ENCODE measurements around the gene TCAP. TPM values are rescaled to one million over a fixed set of nuclear protein-coding genes. Genes with fewer than 3 reads are reported as not detected.

TCAP gene
- total and polyA plus RNA-seq, 2 donors (not counting 1 experiment from before 2014, with no cell fraction given), result 0.05 to 0.17 TPM

DNA sequence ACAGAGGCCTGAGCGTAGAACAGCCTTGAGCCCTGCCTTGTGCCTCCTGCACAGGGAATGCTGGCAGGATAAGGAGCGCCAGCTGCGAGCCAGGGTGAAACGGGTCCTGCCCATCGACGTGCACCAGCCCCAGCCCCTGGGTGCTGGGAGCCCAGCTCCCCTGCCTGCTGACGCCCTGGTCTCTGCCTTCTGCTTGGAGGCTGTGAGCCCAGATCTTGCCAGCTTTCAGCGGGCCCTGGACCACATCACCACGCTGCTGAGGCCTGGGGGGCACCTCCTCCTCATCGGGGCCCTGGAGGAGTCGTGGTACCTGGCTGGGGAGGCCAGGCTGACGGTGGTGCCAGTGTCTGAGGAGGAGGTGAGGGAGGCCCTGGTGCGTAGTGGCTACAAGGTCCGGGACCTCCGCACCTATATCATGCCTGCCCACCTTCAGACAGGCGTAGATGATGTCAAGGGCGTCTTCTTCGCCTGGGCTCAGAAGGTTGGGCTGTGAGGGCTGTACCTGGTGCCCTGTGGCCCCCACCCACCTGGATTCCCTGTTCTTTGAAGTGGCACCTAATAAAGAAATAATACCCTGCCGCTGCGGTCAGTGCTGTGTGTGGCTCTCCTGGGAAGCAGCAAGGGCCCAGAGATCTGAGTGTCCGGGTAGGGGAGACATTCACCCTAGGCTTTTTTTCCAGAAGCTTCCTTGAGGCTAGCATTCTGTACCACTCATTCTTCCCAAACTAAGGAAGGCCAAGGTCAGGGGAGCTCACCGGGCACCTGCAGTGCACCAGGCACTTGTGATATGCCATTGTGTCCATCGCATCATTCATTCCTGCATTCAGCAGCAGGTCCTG is 5.0 kb downstream of the TCAP start:
- DNase-seq (ENCODE audit: low read depth in 2 of 2), result no peak
- no peak overlapping the region for H3K27ac ChIP-seq (ENCODE audit: insufficient read depth, low read length)
- H3K4me1 ChIP-seq (ENCODE audit: control insufficient read depth, extremely low read depth, insufficient read depth, low read length), result peaks cover 2% of the 10 kb centered on the region
- H3K4me3 ChIP-seq (replicated peaks in 1 of 4; ENCODE audit: control extremely low read depth in 1 of 4, insufficient read depth in 1 of 4, low read depth in 3 of 4, low read length in 4 of 4), result no peak overlapping the region
- H3K27me3 ChIP-seq (ENCODE audit: control insufficient read depth, insufficient read depth, low read length), result peaks cover 38% of the 10 kb centered on the region
- H3K9ac ChIP-seq (ENCODE audit: insufficient read depth, low read length), result no peak overlapping the region
- no peaks in the 10 kb centered on the region for H3K9me3 ChIP-seq (ENCODE audit: control insufficient read depth, insufficient read depth, low read depth, low read length)
- H3K4me2 ChIP-seq (ENCODE audit: extremely low read depth, insufficient read depth, low read length), result no peak overlapping the region
- no peaks in the 10 kb centered on the region for H3K36me3 ChIP-seq (ENCODE audit: control insufficient read depth, insufficient read depth, low read length)
- H3K79me2 ChIP-seq (ENCODE audit: control insufficient read depth, insufficient read depth, low read length), result no peaks in the 10 kb centered on the region
- no peaks in the 10 kb centered on the region for H4K20me1 ChIP-seq (ENCODE audit: control insufficient read depth, extremely low read depth, insufficient read depth, low read length)
- TF ChIP-seq EZH2 (IDR thresholded peaks at IDR 0.05; ENCODE audit: low read length, missing control alignments), result no peak
- TF ChIP-seq, protein P1, sequence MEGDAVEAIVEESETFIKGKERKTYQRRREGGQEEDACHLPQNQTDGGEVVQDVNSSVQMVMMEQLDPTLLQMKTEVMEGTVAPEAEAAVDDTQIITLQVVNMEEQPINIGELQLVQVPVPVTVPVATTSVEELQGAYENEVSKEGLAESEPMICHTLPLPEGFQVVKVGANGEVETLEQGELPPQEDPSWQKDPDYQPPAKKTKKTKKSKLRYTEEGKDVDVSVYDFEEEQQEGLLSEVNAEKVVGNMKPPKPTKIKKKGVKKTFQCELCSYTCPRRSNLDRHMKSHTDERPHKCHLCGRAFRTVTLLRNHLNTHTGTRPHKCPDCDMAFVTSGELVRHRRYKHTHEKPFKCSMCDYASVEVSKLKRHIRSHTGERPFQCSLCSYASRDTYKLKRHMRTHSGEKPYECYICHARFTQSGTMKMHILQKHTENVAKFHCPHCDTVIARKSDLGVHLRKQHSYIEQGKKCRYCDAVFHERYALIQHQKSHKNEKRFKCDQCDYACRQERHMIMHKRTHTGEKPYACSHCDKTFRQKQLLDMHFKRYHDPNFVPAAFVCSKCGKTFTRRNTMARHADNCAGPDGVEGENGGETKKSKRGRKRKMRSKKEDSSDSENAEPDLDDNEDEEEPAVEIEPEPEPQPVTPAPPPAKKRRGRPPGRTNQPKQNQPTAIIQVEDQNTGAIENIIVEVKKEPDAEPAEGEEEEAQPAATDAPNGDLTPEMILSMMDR (conservative IDR thresholded peaks at IDR 0.05 in 1 of 2, IDR thresholded peaks at IDR 0.05 in 1 of 2; ENCODE audit: low read depth in 1 of 2, low read length in 2 of 2), result no peak
- H2AFZ ChIP-seq (ENCODE audit: low read length), result no peak overlapping the region

DNA sequence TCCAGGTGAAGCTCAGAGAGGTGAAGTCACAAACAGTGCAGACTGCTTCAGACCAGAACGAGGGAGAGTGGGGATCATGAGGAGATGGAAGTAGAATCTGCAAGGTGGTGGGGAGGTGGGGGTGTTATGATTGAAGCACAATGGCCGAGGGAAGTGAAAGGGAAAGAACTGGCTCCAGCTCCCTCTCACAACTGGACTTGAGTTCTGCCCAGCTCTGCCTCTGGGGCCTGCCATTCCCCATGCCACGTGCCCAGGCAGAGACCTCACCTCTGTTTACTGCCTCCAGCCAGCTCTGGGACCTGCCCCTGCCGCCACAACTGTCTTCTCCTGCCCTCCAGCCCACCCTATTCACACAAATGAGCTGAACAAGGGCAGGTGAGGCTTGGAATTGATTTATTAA is 5.6 kb downstream of the TCAP start:
- TF ChIP-seq, protein P1 (conservative IDR thresholded peaks at IDR 0.05 in 1 of 2, IDR thresholded peaks at IDR 0.05 in 1 of 2; ENCODE audit: low read depth in 1 of 2, low read length in 2 of 2), result no peak
- no peak for TF ChIP-seq EZH2 (IDR thresholded peaks at IDR 0.05; ENCODE audit: low read length, missing control alignments)

DNA sequence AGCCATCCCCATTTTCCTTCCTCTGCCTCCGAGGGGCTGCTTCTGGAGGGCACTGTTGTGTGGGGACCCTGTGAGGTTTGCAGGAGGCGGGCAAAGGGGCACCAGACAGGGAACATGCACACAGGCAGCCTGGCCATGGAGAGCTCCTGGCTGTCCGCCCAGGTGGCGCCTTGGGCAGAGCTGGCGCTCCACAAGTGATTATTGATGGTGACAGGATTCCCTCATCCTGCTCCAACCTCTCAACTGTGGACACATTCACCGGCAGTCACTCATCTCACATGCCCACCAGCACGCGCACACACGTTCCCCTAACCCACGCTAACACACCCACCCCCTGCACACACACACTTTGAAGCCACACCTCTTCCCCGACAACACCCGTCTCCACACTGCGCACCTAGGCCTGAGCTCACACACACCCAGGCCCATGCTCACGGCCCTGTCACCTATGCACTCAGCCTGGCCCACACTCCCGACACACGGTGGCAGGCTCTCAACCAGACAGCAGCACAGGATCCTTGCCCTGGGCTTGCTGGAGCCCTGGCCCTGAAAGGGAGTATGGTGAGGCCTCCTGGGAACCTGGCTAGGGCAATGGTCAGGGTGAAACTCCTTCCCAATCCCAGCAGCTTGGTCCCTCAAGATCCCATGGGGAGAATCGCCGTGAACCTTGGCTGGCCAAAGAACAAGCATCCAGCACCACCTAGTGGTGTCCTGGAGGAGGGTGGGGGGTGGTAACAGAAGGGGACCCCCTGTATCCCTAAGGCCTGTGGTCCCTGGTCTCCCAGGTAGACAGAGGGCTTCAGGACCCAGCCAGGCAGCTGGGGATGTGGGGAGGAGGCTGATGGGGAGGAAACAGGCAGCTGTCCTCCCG is 6.7 kb downstream of the TCAP start:
- H3K9ac ChIP-seq (ENCODE audit: insufficient read depth, low read length), result no peak overlapping the region
- TF ChIP-seq, protein P1 (conservative IDR thresholded peaks at IDR 0.05 in 1 of 2, IDR thresholded peaks at IDR 0.05 in 1 of 2; ENCODE audit: low read depth in 1 of 2, low read length in 2 of 2), result peak; percentile 51 to 60
- no peak for TF ChIP-seq EZH2 (IDR thresholded peaks at IDR 0.05; ENCODE audit: low read length, missing control alignments)
- no peaks in the 10 kb centered on the region for H3K36me3 ChIP-seq (ENCODE audit: control insufficient read depth, insufficient read depth, low read length)
- no peak overlapping the region for H3K27ac ChIP-seq (ENCODE audit: insufficient read depth, low read length)
- peak; percentile 25 to 35 for DNase-seq (ENCODE audit: low read depth in 2 of 2)
- no peaks in the 10 kb centered on the region for H3K9me3 ChIP-seq (ENCODE audit: control insufficient read depth, insufficient read depth, low read depth, low read length)
- H3K27me3 ChIP-seq (ENCODE audit: control insufficient read depth, insufficient read depth, low read length), result peaks cover 30% of the 10 kb centered on the region
- H3K4me1 ChIP-seq (ENCODE audit: control insufficient read depth, extremely low read depth, insufficient read depth, low read length), result peaks cover 2% of the 10 kb centered on the region
- H4K20me1 ChIP-seq (ENCODE audit: control insufficient read depth, extremely low read depth, insufficient read depth, low read length), result no peaks in the 10 kb centered on the region
- no peak overlapping the region for H3K4me3 ChIP-seq (replicated peaks in 1 of 4; ENCODE audit: control extremely low read depth in 1 of 4, insufficient read depth in 1 of 4, low read depth in 3 of 4, low read length in 4 of 4)
- H2AFZ ChIP-seq (ENCODE audit: low read length), result no peak overlapping the region
- no peaks in the 10 kb centered on the region for H3K79me2 ChIP-seq (ENCODE audit: control insufficient read depth, insufficient read depth, low read length)
- H3K4me2 ChIP-seq (ENCODE audit: extremely low read depth, insufficient read depth, low read length), result no peak overlapping the region

More for the DNA sequence above, 5.6 kb downstream of the TCAP start:
- no peaks in the 10 kb centered on the region for H3K79me2 ChIP-seq (ENCODE audit: control insufficient read depth, insufficient read depth, low read length)
- H2AFZ ChIP-seq (ENCODE audit: low read length), result no peak overlapping the region
- H3K9me3 ChIP-seq (ENCODE audit: control insufficient read depth, insufficient read depth, low read depth, low read length), result no peaks in the 10 kb centered on the region
- no peak overlapping the region for H3K27ac ChIP-seq (ENCODE audit: insufficient read depth, low read length)
- peaks cover 38% of the 10 kb centered on the region for H3K27me3 ChIP-seq (ENCODE audit: control insufficient read depth, insufficient read depth, low read length)
- H3K9ac ChIP-seq (ENCODE audit: insufficient read depth, low read length), result no peak overlapping the region
- H3K4me3 ChIP-seq (replicated peaks in 1 of 4; ENCODE audit: control extremely low read depth in 1 of 4, insufficient read depth in 1 of 4, low read depth in 3 of 4, low read length in 4 of 4), result no peak overlapping the region
- peaks cover 2% of the 10 kb centered on the region for H3K4me1 ChIP-seq (ENCODE audit: control insufficient read depth, extremely low read depth, insufficient read depth, low read length)
- no peaks in the 10 kb centered on the region for H3K36me3 ChIP-seq (ENCODE audit: control insufficient read depth, insufficient read depth, low read length)
- no peak overlapping the region for H3K4me2 ChIP-seq (ENCODE audit: extremely low read depth, insufficient read depth, low read length)
- no peak for DNase-seq (ENCODE audit: low read depth in 2 of 2)
- no peaks in the 10 kb centered on the region for H4K20me1 ChIP-seq (ENCODE audit: control insufficient read depth, extremely low read depth, insufficient read depth, low read length)

All from fibroblast of lung (primary cell).